ENCODE data around the gene ZNF2.

- TF ChIP-seq ZNF671 (CRISPR knock-in tag; IDR thresholded peaks at IDR 0.05): no peak
- TF ChIP-seq, protein P1, sequence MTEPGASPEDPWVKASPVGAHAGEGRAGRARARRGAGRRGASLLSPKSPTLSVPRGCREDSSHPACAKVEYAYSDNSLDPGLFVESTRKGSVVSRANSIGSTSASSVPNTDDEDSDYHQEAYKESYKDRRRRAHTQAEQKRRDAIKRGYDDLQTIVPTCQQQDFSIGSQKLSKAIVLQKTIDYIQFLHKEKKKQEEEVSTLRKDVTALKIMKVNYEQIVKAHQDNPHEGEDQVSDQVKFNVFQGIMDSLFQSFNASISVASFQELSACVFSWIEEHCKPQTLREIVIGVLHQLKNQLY (CRISPR knock-in tag; IDR thresholded peaks at IDR 0.05): no peak
- TF ChIP-seq JAZF1 (CRISPR knock-in tag; IDR thresholded peaks at IDR 0.05): no peak
- no peak for TF ChIP-seq EMX1 (CRISPR knock-in tag; IDR thresholded peaks at IDR 0.05)
- no peak for TF ChIP-seq E2F4 (CRISPR knock-in tag; IDR thresholded peaks at IDR 0.05; ENCODE audit: borderline replicate concordance, low read depth)
- TF ChIP-seq, protein P2, sequence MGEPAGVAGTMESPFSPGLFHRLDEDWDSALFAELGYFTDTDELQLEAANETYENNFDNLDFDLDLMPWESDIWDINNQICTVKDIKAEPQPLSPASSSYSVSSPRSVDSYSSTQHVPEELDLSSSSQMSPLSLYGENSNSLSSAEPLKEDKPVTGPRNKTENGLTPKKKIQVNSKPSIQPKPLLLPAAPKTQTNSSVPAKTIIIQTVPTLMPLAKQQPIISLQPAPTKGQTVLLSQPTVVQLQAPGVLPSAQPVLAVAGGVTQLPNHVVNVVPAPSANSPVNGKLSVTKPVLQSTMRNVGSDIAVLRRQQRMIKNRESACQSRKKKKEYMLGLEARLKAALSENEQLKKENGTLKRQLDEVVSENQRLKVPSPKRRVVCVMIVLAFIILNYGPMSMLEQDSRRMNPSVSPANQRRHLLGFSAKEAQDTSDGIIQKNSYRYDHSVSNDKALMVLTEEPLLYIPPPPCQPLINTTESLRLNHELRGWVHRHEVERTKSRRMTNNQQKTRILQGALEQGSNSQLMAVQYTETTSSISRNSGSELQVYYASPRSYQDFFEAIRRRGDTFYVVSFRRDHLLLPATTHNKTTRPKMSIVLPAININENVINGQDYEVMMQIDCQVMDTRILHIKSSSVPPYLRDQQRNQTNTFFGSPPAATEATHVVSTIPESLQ (CRISPR knock-in tag; IDR thresholded peaks at IDR 0.05): no peak
- TF ChIP-seq, protein P3, sequence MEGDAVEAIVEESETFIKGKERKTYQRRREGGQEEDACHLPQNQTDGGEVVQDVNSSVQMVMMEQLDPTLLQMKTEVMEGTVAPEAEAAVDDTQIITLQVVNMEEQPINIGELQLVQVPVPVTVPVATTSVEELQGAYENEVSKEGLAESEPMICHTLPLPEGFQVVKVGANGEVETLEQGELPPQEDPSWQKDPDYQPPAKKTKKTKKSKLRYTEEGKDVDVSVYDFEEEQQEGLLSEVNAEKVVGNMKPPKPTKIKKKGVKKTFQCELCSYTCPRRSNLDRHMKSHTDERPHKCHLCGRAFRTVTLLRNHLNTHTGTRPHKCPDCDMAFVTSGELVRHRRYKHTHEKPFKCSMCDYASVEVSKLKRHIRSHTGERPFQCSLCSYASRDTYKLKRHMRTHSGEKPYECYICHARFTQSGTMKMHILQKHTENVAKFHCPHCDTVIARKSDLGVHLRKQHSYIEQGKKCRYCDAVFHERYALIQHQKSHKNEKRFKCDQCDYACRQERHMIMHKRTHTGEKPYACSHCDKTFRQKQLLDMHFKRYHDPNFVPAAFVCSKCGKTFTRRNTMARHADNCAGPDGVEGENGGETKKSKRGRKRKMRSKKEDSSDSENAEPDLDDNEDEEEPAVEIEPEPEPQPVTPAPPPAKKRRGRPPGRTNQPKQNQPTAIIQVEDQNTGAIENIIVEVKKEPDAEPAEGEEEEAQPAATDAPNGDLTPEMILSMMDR (IDR thresholded peaks at IDR 0.05): no peak
- TF ChIP-seq FOXK1 (CRISPR knock-in tag; IDR thresholded peaks at IDR 0.05): no peak
- TF ChIP-seq MAX (CRISPR knock-in tag; IDR thresholded peaks at IDR 0.05): no peak
- TF ChIP-seq IRF1 (CRISPR knock-in tag; IDR thresholded peaks at IDR 0.05): no peak
- TF ChIP-seq CBFB (CRISPR knock-in tag; IDR thresholded peaks at IDR 0.05; ENCODE audit: low read depth): no peak
These were observed 43.4 kb upstream of the ZNF2 start for GRCh38 chr2:95122197-95122551.
